KBM-7 (cell line): ENCODE measurements around the gene SETDB1.
A peak's percentile ranks its signal among the peaks of the same experiment; 100 is the strongest.
"Not testable (repeated sequence)": the region's sequence is repeated elsewhere in the genome, so short reads cannot be mapped to it uniquely, and the experiment has no call there.

Experiments
- DNase-seq: peaks from one replicate; pipeline ENCODE4 v3.0.0-alpha.2; 2015
- in situ Hi-C: fragments of 300-500 bp; cut with MboI; formaldehyde crosslinking; loops from 2 replicates; pipeline ENCODE4 v1.14.3; 2020; ENCODE audit warnings: low sequenced_read_pairs, low pct_unique_long_range_greater_than_20kb, mixed read lengths

SETDB1 gene

GRCh38 chr1:150927624-150928023, 1.5 kb downstream of the SETDB1 start:
- in situ Hi-C loops, result no loop called here
- no peak for DNase-seq

- in situ Hi-C loops, result no loop called here
- DNase-seq, result no peak
These were observed 2.1 kb downstream of the SETDB1 start for GRCh38 chr1:150928286-150928685.

- in situ Hi-C loops, DNase-seq: not testable (repeated sequence)
These were observed 2.6 kb downstream of the SETDB1 start for GRCh38 chr1:150928775-150929174.

- peak; percentile 56 for DNase-seq
- in situ Hi-C loops, result no loop called here
These were observed 5.6 kb downstream of the SETDB1 start for GRCh38 chr1:150931773-150932172.

GRCh38 chr1:150944856-150945255, 18.7 kb downstream of the SETDB1 start:
- in situ Hi-C loops, result no loop called here
- no peak for DNase-seq

GRCh38 chr1:150954708-150955107, 28.5 kb downstream of the SETDB1 start:
- in situ Hi-C loops, result no loop called here
- no peak for DNase-seq

- in situ Hi-C loops, result no loop called here
- DNase-seq, result no peak
These were observed 29.1 kb downstream of the SETDB1 start for GRCh38 chr1:150955280-150955679.

GRCh38 chr1:150957666-150958065, 31.5 kb downstream of the SETDB1 start:
- in situ Hi-C loops, result no loop called here
- no peak for DNase-seq

GRCh38 chr1:150960646-150961045, 34.5 kb downstream of the SETDB1 start:
- DNase-seq, result no peak
- in situ Hi-C loops, result no loop called here

- no peak for DNase-seq
- in situ Hi-C loops, result no loop called here
These were observed 35.6 kb downstream of the SETDB1 start for GRCh38 chr1:150961756-150962155.

- in situ Hi-C loops, result no loop called here
- no peak for DNase-seq
These were observed 37.4 kb downstream of the SETDB1 start for GRCh38 chr1:150963321-150964163.

GRCh38 chr1:150964164-150964489, 38.0 kb downstream of the SETDB1 start:
- DNase-seq, result no peak
- in situ Hi-C loops, result no loop called here

- DNase-seq, result no peak
- in situ Hi-C loops, result no loop called here
These were observed 39.4 kb downstream of the SETDB1 start for GRCh38 chr1:150965605-150966004.

- in situ Hi-C loops, result no loop called here
- DNase-seq, result no peak
These were observed 39.8 kb downstream of the SETDB1 start for GRCh38 chr1:150966011-150966410.

GRCh38 chr1:150967936-150968335, 41.8 kb downstream of the SETDB1 start:
- in situ Hi-C loops, result no loop called here
- DNase-seq, result no peak

GRCh38 chr1:150968491-150968890, 42.3 kb downstream of the SETDB1 start:
- no peak for DNase-seq
- in situ Hi-C loops, result no loop called here

GRCh38 chr1:150969626-150970025, 43.5 kb downstream of the SETDB1 start:
- no peak for DNase-seq
- in situ Hi-C loops, result no loop called here

- in situ Hi-C loops, result no loop called here
- no peak for DNase-seq
These were observed 44.8 kb downstream of the SETDB1 start for GRCh38 chr1:150970808-150971582.

GRCh38 chr1:150971583-150972416, 45.6 kb downstream of the SETDB1 start:
- no peak for DNase-seq
- in situ Hi-C loops, result no loop called here
